Activated CD8-positive, alpha-beta memory T cell treated with anti-CD3 and anti-CD28 coated beads for 36 hours (primary cell): ENCODE data around the gene PTPN14. TPM values are rescaled to one million over a fixed set of nuclear protein-coding genes. Genes with fewer than 3 reads are reported as not detected.

Experiments
- CTCF ChIA-PET: fragments of 350-600 bp; sonication (Branson Sonifier 250); formaldehyde crosslinking; loops from one replicate; lab custom pipeline; 2021; ENCODE audit warnings: antibody characterized with exemption; lab: Charles Lee
- POLR2A ChIA-PET: fragments of 350-600 bp; sonication (Branson Sonifier 250); formaldehyde crosslinking; loops from one replicate; lab custom pipeline; 2021; ENCODE audit warnings: antibody characterized with exemption; lab: Charles Lee
- total RNA-seq, 2 experiments: library from RNA; stranded (reverse); gene quantifications; one replicate each; pipeline ENCODE4 v1.2.3, GENCODE V29; 2021

PTPN14 gene
- total RNA-seq, 2 experiments from 2014 or later: 0.93 to 2.0 TPM

DNA sequence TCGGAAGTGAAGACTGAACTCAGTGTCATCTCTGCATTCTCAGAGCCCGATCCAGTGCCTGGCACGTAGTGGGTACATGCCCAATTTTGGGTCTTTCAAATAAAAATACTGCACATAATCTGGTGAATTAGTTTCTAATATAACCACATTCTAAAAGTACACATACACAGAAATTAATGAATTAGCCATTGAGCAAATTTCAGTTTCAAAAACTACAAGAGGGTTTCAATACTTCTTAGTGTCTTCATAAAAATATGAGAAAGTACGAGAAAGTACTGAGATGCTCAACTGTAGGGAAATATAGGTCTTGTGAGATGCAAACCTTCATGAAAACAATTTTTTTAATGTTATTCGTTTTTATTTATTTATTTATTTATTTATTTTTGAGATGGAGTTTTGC is 183.6 kb downstream of the PTPN14 start:
- ChIA-PET CTCF (no interaction called here), POLR2A (no interaction called here)

DNA sequence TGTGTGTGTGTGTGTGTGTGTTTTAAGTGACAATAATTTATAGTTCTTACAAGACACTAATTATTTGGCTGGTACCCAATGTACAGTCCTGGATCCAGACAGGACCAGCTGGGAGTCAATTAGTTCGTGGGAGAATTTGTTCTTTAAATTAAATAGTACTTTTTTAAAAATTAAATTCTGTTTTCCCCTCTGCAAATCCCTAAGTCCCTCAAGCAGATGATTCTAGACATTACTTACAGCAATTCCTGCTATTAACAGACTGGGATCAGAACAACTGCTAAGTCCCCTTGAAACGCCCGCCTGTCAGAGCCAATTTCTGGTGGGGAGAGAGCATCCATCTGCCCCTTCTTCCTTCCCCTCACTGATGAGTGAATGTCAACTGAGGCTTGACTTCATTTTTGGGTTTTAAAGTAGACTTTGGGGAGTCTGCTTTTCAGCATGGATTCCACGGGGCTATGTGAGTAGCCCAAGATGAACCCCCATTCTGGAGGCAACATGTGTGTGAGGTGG is 186.6 kb downstream of the PTPN14 start:
- ChIA-PET POLR2A (no interaction called here), CTCF (no interaction called here)

DNA sequence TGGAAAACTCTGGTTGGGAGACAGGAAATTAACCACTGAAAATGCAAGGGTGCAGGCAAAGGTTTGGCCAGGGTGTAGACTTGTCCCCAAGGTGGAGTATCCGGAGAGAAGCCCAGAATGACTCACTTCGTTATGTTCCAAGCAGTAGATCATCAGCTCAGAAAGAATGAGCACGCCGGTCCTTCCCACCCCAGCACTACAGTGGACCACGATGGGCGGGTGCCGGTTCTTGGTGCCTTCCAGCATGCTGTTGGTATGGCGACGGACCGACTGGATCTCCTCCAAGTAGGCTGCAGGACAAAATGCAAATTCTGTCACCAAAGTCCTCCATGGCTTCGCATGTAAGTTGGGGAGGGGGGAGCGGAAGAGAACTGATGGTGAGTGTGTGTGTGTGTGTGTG is 187.0 kb downstream of the PTPN14 start:
- ChIA-PET POLR2A (no interaction called here), CTCF (no interaction called here)

DNA sequence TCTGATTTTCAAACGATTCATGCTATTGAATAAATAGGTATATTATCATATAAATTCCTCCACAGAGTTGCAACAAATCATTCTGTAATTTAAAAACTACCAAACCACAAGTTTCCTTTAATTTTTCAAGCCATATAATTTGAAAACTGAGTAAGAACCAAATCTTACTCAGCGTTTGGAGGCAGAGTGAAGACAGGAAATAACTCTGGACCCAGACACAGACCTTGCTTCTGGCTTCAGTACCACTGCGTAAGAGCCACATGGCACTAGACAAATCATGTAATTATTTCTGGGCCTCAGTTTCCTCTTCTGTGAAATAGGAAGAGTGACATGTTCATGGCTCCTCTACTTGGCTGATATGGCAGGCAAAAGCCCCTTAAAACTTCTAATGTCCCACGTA is 188.0 kb downstream of the PTPN14 start:
- CTCF ChIA-PET: no interaction called here
- POLR2A ChIA-PET: no interaction called here

DNA sequence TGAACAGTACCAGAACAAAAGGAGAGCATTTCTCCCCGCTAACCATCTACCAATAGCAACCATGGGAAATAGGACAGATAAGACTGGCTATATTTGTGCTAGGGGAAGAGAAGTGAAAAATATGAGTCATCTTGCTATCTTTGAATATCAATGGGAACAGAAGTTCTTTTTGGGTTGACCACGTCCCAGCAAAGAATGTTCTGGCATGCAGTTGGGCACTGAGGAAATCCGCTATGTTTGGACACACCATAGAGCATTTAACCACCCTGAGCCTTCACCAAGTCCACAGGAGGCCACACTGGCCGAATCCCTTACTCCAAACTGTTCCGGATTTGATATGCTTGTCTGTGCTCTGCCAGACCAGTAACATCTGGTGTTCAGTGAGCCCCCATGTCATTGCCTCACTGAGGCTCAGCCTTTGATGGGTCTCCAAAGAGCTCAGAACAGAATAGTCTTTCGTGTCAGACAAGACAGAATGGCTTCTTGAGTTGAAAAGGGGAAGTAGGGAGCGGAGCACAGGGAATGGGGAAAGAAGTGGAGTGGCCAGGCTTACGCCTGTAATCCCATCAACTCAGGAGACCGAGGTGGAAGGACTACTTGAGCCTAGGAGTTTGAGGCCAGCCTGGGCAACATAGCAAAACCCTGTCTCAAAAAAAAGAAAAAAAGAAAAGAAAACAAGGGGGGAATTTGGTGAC is 189.1 kb downstream of the PTPN14 start:
- ChIA-PET CTCF (interaction anchor here (0.6 to 0.8 kb wide), 2 partner anchors 30 to 201 kb away, joined by 3 read pairs; no protein-coding TSS in a partner anchor), POLR2A (no interaction called here)

DNA sequence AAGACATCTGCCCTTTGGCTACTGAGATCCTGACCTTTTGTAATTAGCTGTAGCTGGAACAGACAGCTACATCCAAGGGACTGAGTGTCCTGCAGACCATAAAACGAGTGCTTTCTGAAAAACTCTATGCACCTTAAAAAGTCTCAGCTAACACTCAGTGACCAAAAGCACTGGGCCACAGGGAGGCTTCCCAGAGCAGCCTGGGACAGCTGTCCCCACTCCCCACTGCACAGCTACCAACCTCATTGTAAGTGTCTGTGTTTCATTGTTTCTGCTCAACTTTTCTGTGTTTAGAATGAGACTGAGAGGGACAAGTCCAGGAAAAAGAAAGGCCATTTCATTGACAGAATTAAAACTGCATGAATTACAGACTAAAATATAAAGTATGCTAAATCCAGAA is 189.8 kb downstream of the PTPN14 start:
- ChIA-PET POLR2A (no interaction called here), CTCF (interaction anchor here (0.5 to 0.8 kb wide), 2 partner anchors 29 to 237 kb away, joined by 3 to 4 read pairs; no protein-coding TSS in a partner anchor)

DNA sequence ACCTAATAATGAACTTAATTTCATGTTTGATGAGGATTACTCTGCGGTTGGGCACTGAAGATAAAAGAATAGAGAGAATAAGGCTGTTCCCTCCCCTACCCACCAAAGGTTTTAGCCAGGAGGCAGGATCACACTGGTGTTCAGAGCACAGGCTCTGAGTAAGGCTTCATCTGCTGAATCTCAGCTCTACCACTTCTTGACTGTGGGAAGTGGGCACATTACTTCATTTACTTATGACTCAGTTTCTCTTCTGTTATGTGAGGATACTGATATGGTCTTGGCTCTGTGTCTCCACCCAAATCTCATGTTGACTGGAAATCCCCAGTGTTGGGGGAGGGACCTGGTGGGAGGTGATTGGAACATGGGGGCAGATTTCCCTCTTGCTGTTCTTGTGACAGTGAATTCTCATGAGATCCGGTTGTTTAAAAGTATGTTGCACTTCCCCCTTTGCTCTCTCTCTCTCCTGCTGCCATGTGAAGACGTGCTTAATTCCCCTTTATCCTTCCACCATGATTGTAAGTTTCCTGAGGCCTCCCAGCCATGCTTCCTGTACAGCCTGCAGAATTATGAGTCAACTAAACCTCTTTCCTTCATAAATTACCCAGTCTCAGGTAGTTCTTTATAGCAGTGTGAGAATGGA is 190.8 kb downstream of the PTPN14 start:
- ChIA-PET POLR2A (no interaction called here), CTCF (no interaction called here)

DNA sequence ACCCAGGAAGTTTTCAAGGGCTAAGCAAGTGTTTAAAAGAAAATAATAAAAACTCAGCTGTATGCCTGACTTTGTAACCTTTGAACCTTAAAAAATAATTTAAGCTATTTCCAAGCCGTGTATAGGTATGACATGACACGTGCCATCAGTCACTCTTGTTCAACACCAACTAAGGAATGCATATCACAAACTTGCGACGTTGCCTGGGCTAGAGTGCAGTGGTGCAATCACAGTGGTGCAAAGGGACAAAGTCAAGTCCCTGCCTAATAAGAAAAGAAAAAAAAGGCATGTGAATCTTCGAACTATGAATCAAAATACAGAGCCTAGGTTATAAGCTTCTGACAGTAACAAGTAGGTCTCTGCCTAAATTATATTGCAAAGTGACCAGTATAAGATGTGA is 191.3 kb downstream of the PTPN14 start:
- POLR2A ChIA-PET: no interaction called here
- CTCF ChIA-PET: interaction anchor here (0.5 kb wide), 1 partner anchor 59 kb away, joined by 4 read pairs; no protein-coding TSS in a partner anchor

DNA sequence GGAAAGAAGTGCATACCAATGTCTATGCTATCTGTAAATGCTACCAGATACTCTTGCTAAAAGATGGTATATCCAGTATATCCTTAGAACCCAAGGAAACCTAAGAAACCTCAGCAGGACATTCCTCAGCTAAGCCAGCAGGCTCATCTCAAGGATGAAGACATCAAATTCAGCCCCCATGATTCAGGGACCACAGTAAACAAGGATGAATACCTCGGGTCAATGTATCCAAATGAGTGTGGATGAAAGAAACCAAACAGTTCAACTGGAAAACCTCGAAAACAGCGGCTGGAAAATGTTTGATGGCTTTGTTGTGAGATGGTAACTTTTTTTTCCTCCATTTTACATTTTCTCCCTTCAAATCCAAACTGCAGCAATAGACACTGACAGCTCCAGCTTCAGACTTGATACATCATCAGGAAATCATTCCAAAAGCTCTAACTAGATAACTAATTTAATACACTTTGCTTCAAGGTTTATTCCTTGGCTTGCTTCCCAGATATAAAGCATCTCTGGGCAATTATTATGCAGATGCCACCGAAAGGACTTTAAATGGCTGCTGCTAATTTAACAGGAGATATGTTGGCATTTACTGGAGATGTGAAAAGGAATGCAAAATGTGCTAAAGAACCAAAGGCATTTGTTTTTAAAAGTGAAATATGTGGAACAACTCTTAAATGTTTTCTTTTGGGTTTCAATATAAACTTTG is 196.8 kb downstream of the PTPN14 start:
- ChIA-PET CTCF (interaction anchor here (1.5 kb wide), 1 partner anchor 22 kb away, joined by 3 read pairs; no protein-coding TSS in a partner anchor), POLR2A (no interaction called here)

DNA sequence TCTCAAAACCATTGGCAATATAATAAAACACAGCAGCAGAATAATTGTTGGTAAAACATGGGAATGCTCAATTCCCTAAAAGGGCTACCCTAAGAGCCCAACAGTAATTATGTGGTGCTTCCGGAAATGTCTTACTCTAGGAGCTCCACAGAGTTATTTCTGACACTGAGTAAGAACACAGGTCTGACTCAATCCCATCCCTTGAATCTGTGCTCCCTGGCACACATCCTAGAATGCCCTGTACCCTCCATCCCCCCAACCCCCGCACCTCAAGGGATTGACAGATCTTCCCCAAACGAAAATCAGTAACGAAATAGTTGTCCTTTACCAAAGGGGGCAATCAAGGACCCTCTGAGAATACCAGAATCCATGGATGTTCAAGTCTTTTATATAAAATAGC is 198.6 kb downstream of the PTPN14 start:
- ChIA-PET POLR2A (no interaction called here), CTCF (no interaction called here)

DNA sequence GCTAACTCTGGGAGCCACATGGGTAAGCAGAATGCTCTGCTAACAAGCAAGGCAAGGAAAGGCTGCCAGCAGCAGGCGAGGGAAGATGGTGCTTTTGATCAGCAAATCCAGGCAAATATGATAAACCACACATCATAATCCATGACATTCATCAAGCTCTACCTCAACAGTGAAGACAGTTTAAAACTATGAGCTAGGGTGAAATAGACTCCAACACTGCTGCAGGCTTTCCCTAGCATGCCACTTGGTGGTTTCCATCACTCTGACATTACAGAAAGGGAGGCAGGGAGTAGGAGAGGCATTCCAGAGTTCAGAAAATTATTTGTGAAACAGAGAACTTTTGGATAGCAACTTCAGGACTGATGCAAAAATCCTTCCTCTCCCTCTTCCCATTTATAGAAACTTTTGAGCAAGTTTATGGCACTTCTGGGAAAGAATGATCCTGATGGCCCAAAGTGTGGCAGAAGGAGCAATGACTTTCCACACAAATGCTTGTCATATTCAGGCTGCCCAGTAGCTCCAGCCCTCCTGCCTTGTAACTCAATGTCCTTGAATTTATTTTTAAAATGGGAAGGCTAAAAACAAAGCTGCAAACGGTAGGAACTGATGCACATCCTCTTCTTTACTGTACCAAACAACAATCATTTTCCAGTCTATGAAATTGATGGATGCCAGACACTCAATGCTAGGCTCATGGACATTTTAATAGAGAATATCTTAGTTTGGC is 199.7 kb downstream of the PTPN14 start:
- CTCF ChIA-PET: no interaction called here

DNA sequence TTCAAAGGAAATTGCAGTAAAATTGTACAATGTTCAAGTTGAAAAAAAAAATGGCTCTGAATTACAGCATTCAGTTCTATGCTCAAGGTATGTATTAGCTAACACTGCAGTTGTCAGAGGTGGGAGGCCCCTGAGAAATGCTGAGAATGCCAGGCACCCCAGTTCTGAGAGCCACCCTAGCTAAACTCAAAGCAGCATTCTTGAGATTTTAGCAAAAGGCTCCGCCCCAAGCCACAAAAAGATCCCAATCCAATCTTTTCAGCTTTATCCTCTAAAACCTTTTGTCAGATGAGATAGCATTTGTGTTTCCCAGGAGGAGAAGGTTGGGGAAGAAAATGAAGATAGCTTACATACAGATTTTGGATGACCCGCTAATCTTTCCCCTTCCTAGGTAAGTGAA is 201.6 kb downstream of the PTPN14 start:
- CTCF ChIA-PET: no interaction called here
- POLR2A ChIA-PET: no interaction called here

More for the DNA sequence above, 199.7 kb downstream of the PTPN14 start:
- POLR2A ChIA-PET: no interaction called here

DNA sequence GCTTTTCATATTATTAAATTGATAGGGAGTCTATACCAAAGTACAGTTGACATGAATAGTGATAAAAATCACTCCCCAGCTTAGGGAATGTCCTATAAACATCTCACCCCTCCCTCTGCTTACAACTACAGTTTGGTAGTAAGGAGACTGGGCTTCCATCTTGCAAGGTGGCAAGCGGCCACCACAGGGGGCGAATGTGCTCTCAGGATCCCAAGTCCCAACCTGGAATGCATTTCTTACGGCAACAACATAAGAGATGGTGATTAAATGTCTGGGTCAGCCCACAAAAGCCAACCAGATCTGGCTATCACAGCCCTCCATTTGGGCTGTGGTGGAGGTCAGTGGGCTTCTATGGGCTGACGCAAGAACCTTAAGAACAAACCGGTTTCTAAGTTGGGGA is 202.4 kb downstream of the PTPN14 start:
- ChIA-PET CTCF (interaction anchor here (0.8 kb wide), 1 partner anchor 8 kb away, joined by 3 read pairs; no protein-coding TSS in a partner anchor), POLR2A (no interaction called here)

DNA sequence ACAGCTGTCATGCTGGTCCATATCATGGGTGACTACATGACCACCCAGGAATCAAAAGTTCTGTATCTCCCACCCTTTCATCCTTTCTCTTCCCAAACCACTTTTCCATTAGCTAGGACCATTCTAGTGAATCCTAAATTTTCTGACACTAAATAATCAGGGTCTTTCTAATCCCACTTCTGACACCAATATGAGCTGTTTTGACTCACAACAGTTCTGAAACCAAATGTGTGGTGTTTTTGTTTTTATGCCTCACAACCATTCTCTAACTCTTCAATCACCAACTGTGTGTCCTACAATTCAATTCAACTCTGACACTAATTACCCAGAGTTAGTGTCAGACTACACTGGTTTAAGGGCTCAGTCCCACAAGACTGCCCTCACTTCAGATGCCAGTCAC is 206.5 kb downstream of the PTPN14 start:
- ChIA-PET CTCF (no interaction called here), POLR2A (no interaction called here)

DNA sequence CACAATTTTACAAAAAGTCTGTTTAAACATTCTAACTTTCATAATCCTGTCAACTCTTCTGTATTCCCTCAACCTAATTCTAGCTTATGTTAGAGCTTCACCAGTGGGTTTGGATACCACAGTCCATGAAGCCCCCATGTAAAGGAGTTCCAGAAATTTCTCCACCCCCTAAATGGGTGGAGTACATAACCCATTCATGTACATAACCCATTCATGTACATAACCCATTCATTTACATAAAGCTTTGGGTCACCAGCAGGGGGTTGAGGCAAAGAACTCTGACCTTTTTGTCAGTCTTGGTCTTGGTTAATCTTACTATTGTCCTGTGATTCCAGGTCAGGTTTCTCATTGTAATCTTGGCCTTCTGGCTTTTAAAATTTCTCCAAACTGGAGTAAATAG is 208.9 kb downstream of the PTPN14 start:
- POLR2A ChIA-PET: no interaction called here
- CTCF ChIA-PET: interaction anchor here (1.7 kb wide), 1 partner anchor 13 kb away, joined by 5 read pairs; no protein-coding TSS in a partner anchor

DNA sequence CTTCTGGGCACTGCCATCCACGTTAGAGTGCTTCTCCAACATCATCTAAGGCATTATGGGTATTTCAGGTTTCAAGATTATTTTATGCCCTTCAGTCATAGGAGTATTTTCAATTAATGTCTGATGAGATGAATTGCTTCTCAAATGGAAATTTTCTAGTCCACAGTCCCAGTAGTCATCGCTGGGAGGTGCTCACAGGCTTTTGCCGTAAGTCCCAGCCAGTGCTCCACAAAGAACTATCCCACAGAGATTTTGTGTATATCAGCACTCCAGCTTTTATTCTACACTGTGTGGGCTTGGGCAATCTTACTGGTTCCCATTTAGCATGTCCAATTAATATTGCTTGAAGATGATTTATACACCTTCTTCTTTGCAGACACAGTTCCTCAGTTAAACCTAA is 209.5 kb downstream of the PTPN14 start:
- POLR2A ChIA-PET: no interaction called here
- CTCF ChIA-PET: interaction anchor here (1.7 to 2.6 kb wide), 2 partner anchors 10 to 13 kb away, joined by 5 to 7 read pairs; no protein-coding TSS in a partner anchor

DNA sequence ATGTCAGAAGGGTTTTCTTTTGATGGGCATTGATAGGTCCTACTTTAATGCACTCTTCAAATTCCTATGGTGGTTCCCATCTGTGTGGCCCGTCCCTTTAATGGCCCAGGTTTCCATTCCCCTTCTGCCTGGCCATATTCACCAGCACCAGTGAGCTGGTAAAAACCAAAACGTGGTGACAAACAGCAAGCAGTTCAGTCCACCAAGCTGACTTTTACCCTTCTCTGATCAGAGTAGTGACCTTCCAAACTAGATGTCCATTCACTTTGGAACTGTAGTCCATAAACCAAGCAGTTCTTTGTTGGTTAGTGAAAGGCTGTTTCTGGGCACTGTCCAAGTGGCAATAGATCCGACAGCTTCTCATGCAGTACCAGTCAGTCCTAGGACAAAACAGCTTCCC is 209.9 kb downstream of the PTPN14 start:
- ChIA-PET CTCF (interaction anchor here (1.7 to 2.6 kb wide), 2 partner anchors 10 to 12 kb away, joined by 5 to 7 read pairs; no protein-coding TSS in a partner anchor), POLR2A (no interaction called here)

DNA sequence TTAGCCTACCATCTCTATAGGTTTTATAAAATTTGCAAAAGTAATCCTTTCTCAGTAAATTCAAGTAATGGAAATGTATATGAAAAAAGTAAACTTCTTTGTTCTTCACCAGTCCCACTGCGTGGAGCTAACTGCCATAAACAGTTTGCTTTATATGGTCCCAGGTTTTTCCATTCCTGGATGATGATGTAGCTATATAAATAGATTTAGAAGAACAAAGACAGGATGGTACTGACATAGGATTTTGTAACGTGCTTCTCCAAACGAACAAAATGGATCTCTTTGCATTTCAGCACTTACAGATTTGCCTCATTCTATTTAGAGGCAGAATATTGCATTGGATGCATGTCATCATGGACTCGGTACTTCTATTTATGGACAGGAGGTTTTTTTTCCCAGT is 213.2 kb downstream of the PTPN14 start:
- ChIA-PET CTCF (no interaction called here), POLR2A (no interaction called here)

DNA sequence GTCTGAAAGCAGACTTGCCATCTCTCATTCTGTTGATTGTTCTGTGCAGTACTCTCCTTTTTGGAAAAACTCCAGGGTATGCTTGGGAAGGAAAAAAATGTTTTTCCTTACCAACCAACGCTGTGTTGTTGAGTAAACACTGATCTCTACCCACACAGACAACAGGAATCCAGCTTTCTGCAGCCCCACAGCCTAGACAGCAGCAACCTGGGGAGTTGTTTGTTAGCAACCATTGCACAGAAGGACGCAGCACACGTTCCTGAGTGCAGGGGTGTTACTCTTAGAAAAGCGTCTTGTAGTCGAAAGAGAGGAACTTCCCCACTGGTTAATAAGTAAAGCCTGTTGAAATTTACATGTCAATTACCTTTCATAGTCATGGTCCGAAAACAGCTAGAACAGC is 213.9 kb downstream of the PTPN14 start:
- CTCF ChIA-PET: no interaction called here
- POLR2A ChIA-PET: no interaction called here
